Activated naive CD4-positive, alpha-beta T cell treated with Interleukin-2 at 50 U/mL for 16 hours (primary cell): ENCODE results near the gene ANKS6.

Experiments used
- DNase-seq: peaks from one replicate; pipeline ENCODE4 v3.0.0-alpha.2; 2020

The ANKS6 gene

GRCh38 chr9:98771209-98771874 is 25.0 kb downstream of the ANKS6 start:
- no peak for DNase-seq

GRCh38 chr9:98770717-98771116 is 25.6 kb downstream of the ANKS6 start:
- no peak for DNase-seq

GRCh38 chr9:98768344-98768743 is 28.0 kb downstream of the ANKS6 start:
- no peak for DNase-seq

GRCh38 chr9:98767915-98768314 is 28.4 kb downstream of the ANKS6 start:
- DNase-seq: no peak

- DNase-seq: no peak
Measured at GRCh38 chr9:98767196-98767595, 29.2 kb downstream of the ANKS6 start.

GRCh38 chr9:98766586-98766985 is 29.8 kb downstream of the ANKS6 start:
- DNase-seq: no peak

- no peak for DNase-seq
Measured at GRCh38 chr9:98765256-98765655, 31.1 kb downstream of the ANKS6 start.

- no peak for DNase-seq
Measured at GRCh38 chr9:98763986-98764745, 32.2 kb downstream of the ANKS6 start.

GRCh38 chr9:98760231-98760630 is 36.1 kb downstream of the ANKS6 start:
- no peak for DNase-seq

- DNase-seq: no peak
Measured at GRCh38 chr9:98755006-98755618, 41.2 kb downstream of the ANKS6 start.

GRCh38 chr9:98751210-98751609 is 45.1 kb downstream of the ANKS6 start:
- no peak for DNase-seq

GRCh38 chr9:98750364-98751060 is 45.8 kb downstream of the ANKS6 start:
- DNase-seq: no peak

GRCh38 chr9:98747476-98747875 is 48.9 kb downstream of the ANKS6 start:
- no peak for DNase-seq

GRCh38 chr9:98745470-98745869 is 50.9 kb downstream of the ANKS6 start:
- no peak for DNase-seq

GRCh38 chr9:98743818-98744611 is 52.3 kb downstream of the ANKS6 start:
- no peak for DNase-seq

GRCh38 chr9:98743329-98743728 is 53.0 kb downstream of the ANKS6 start:
- DNase-seq: no peak

- no peak for DNase-seq
Measured at GRCh38 chr9:98742325-98743280, 53.8 kb downstream of the ANKS6 start.

GRCh38 chr9:98740226-98740881 is 56.0 kb downstream of the ANKS6 start:
- no peak for DNase-seq

GRCh38 chr9:98738741-98739140 is 57.6 kb downstream of the ANKS6 start:
- DNase-seq: no peak

GRCh38 chr9:98736226-98736625 is 60.1 kb downstream of the ANKS6 start:
- DNase-seq: no peak

GRCh38 chr9:98732801-98733200 is 63.6 kb downstream of the ANKS6 start:
- DNase-seq: no peak
